HG03575 (cell line): Measurements from ENCODE around the gene TENT4B.
"Not testable (repeated sequence)": the region's sequence is repeated elsewhere in the genome, so short reads cannot be mapped to it uniquely, and the experiment has no call there.

Source experiments
- ATAC-seq: cut with Tn5 transposase; IDR thresholded peaks from one replicate; pipeline ENCODE4 v1.9.1; 2021; ENCODE audit not compliant: unreplicated experiment, insufficient number of reproducible peaks, low FRiP score; ENCODE audit errors: extremely low read depth

TENT4B gene

GRCh38 chr16:50152807-50153595, at the start of gene TENT4B:
TENT4B (plus strand) TSS chr16:50153306; CDS start chr16:50153622, 316 bp downstream.
- ATAC-seq, result peak; percentile 41

- no peak for ATAC-seq
Observed at GRCh38 chr16:50103764-50104163, 49.3 kb upstream of the TENT4B start.

- no peak for ATAC-seq
Observed at GRCh38 chr16:50114357-50115129, 38.6 kb upstream of the TENT4B start.

GRCh38 chr16:50120711-50121110, 32.4 kb upstream of the TENT4B start:
- no peak for ATAC-seq

- ATAC-seq, result no peak
Observed at GRCh38 chr16:50121278-50121677, 31.8 kb upstream of the TENT4B start.

- no peak for ATAC-seq
Observed at GRCh38 chr16:50121721-50122445, 31.2 kb upstream of the TENT4B start.

- ATAC-seq, result no peak
Observed at GRCh38 chr16:50123417-50123816, 29.7 kb upstream of the TENT4B start.

GRCh38 chr16:50124769-50125168, 28.3 kb upstream of the TENT4B start:
- ATAC-seq, result no peak

GRCh38 chr16:50126183-50126582, 26.9 kb upstream of the TENT4B start:
- ATAC-seq, result no peak

- not testable (repeated sequence) for ATAC-seq
Observed at GRCh38 chr16:50132571-50132970, 20.5 kb upstream of the TENT4B start.

- no peak for ATAC-seq
Observed at GRCh38 chr16:50133214-50133613, 19.9 kb upstream of the TENT4B start.

- ATAC-seq, result no peak
Observed at GRCh38 chr16:50136399-50136798, 16.7 kb upstream of the TENT4B start.

GRCh38 chr16:50137268-50137667, 15.8 kb upstream of the TENT4B start:
- ATAC-seq, result no peak

GRCh38 chr16:50139580-50139979, 13.5 kb upstream of the TENT4B start:
- no peak for ATAC-seq

- no peak for ATAC-seq
Observed at GRCh38 chr16:50144211-50144610, 8.9 kb upstream of the TENT4B start.

- no peak for ATAC-seq
Observed at GRCh38 chr16:50146479-50147435, 6.3 kb upstream of the TENT4B start.

- no peak for ATAC-seq
Observed at GRCh38 chr16:50151322-50151721, 1.8 kb upstream of the TENT4B start.

GRCh38 chr16:50151756-50152155, 1.4 kb upstream of the TENT4B start:
- no peak for ATAC-seq
